Smooth muscle cell (in vitro differentiated cells): ENCODE results near the gene BMPR1A. TPM values are rescaled to one million over a fixed set of nuclear protein-coding genes. Genes with fewer than 3 reads are reported as not detected.

Experiments used
- DNase-seq: peaks from one replicate; lab custom pipeline; 2025; ENCODE audit not compliant: unreplicated experiment; lab: John Stamatoyannopoulos, UW
- H2AFZ ChIP-seq: fragments of 200-600 bp; sonication (generic); 2 replicates; pipeline ENCODE4 v1.6.0; 2016; ENCODE audit warnings: antibody characterized with exemption, low read depth, mild to moderate bottlenecking
- H3F3A ChIP-seq: fragments of 200-600 bp; sonication (generic); 2 replicates; pipeline ENCODE4 v1.6.0; 2017; ENCODE audit warnings: antibody characterized with exemption, low read depth
- H3K27ac ChIP-seq: fragments of 200-600 bp; sonication (generic); 2 replicates; pipeline ENCODE4 v1.5.1; 2016; ENCODE audit warnings: low read depth, mild to moderate bottlenecking
- H3K27me3 ChIP-seq: fragments of 200-600 bp; sonication (generic); 2 replicates; pipeline ENCODE4 v1.6.1; 2016; ENCODE audit warnings: low read depth, mild to moderate bottlenecking
- H3K36me3 ChIP-seq: fragments of 200-600 bp; sonication (generic); 2 replicates; pipeline ENCODE4 v1.5.1; 2016; ENCODE audit warnings: low read depth
- H3K4me1 ChIP-seq: fragments of 200-600 bp; sonication (generic); 2 replicates; pipeline ENCODE4 v1.5.1; 2016; ENCODE audit warnings: low read depth
- H3K4me2 ChIP-seq: fragments of 200-600 bp; sonication (generic); 2 replicates; pipeline ENCODE4 v1.6.0; 2016; ENCODE audit warnings: mild to moderate bottlenecking
- H3K4me3 ChIP-seq: fragments of 200-600 bp; sonication (generic); 2 replicates; pipeline ENCODE4 v1.5.1; 2016; ENCODE audit warnings: mild to moderate bottlenecking
- H3K79me2 ChIP-seq: fragments of 200-600 bp; sonication (generic); 2 replicates; pipeline ENCODE4 v1.6.0; 2016; ENCODE audit warnings: low read depth, mild to moderate bottlenecking
- H3K9ac ChIP-seq: fragments of 200-600 bp; sonication (generic); 2 replicates; pipeline ENCODE4 v1.6.0; 2016; ENCODE audit warnings: low read depth
- H3K9me3 ChIP-seq: fragments of 200-600 bp; sonication (generic); replicated peaks from 2 replicates; pipeline ENCODE4 v1.5.1; 2016; ENCODE audit warnings: low read depth
- H4K20me1 ChIP-seq: fragments of 200-600 bp; sonication (generic); 2 replicates; pipeline ENCODE4 v1.6.0; 2016; ENCODE audit warnings: low read depth
- WGBS: methylation state at CpG from one replicate; pipeline ENCODE4 v1.1.7; 2016; ENCODE audit warnings: low lambda C conversion rate; 5-methylcytosine and 5-hydroxymethylcytosine counted together
- polyA plus RNA-seq: library from polyadenylated mRNA; unstranded; fragments of >200 nt; fragmentation: Nextera tagmentation; extraction: Ambion mirVana; gene quantifications from 2 replicates; pipeline ENCODE4 v1.2.1, GENCODE V29; 2016
- total RNA-seq: library from RNA; depleted of rRNA; stranded (reverse); fragments of >200 nt; gene quantifications from 2 replicates; pipeline ENCODE4 v1.2.3, GENCODE V29; 2014
- TF ChIP-seq, protein P1 (sequence below): fragments of 200-600 bp; sonication (generic); IDR thresholded peaks from 2 replicates; pipeline ENCODE4 v1.5.1; 2017; ENCODE audit warnings: borderline replicate concordance, mild to moderate bottlenecking, antibody characterized with exemption; ENCODE audit not compliant: insufficient read depth, poor library complexity, severe bottlenecking

The BMPR1A gene
- total and polyA plus RNA-seq, 2 experiments from 2014 or later = 15.5 to 80.9 TPM

DNA sequence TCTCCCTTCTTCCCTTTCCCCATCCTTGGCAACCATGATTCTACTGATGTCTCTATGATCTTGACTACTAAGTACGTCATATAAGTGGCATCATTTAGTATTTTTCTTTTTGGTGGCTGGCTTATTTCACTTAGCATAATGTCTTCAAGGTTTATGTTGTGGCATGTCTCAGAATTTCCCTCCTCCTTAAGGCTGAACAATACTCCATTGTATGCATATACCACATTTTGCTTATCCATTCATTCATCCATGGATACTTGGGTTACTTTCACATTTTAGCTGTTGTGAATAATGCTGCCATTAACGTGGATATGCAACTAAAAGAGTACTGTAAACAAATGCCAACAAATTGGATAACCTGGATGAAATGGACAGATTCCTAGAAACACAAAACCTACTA is 60.8 kb downstream of the BMPR1A start:
- H3K79me2 ChIP-seq = peaks cover 99% of the 10 kb centered on the region
- WGBS = 73% methylated on average over 2 of the region's 2 CpGs

DNA sequence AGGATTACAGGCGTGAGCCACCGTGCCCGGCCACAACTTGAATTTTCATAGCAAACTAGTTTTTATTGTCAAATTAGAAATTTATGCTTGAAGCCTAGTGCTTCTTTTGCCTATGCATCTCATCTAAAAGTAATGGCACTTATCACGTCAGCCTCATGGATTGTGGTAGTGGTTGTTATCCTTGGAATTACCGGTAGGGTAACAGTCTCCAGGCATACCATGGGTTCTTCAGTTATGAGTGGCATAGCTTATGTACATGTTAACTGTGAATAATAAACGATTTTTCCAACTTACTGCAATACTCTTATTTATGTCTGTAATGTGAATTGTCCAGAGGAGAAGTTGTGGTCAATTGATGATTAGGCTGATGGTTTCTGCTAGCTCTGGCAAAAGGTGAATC is 63.1 kb downstream of the BMPR1A start:
- WGBS = 76% methylated on average over 6 of the region's 6 CpGs
- H3K27me3 ChIP-seq = no peaks in the 10 kb centered on the region
- no peaks in the 10 kb centered on the region for H3K9me3 ChIP-seq
- no peak overlapping the region for H2AFZ ChIP-seq
- H4K20me1 ChIP-seq = peaks cover 97% of the 10 kb centered on the region
- no peak overlapping the region for H3K4me3 ChIP-seq
- TF ChIP-seq, protein P1, sequence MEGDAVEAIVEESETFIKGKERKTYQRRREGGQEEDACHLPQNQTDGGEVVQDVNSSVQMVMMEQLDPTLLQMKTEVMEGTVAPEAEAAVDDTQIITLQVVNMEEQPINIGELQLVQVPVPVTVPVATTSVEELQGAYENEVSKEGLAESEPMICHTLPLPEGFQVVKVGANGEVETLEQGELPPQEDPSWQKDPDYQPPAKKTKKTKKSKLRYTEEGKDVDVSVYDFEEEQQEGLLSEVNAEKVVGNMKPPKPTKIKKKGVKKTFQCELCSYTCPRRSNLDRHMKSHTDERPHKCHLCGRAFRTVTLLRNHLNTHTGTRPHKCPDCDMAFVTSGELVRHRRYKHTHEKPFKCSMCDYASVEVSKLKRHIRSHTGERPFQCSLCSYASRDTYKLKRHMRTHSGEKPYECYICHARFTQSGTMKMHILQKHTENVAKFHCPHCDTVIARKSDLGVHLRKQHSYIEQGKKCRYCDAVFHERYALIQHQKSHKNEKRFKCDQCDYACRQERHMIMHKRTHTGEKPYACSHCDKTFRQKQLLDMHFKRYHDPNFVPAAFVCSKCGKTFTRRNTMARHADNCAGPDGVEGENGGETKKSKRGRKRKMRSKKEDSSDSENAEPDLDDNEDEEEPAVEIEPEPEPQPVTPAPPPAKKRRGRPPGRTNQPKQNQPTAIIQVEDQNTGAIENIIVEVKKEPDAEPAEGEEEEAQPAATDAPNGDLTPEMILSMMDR = no peak
- no peaks in the 10 kb centered on the region for H3K36me3 ChIP-seq
- no peak overlapping the region for H3K4me2 ChIP-seq
- DNase-seq = no peak
- H3K27ac ChIP-seq = no peak overlapping the region
- H3F3A ChIP-seq = no peaks in the 10 kb centered on the region
- no peaks in the 10 kb centered on the region for H3K4me1 ChIP-seq
- H3K79me2 ChIP-seq = peaks cover 97% of the 10 kb centered on the region
- H3K9ac ChIP-seq = no peak overlapping the region

More for the DNA sequence above, 60.8 kb downstream of the BMPR1A start:
- TF ChIP-seq, protein P1 = no peak
- no peaks in the 10 kb centered on the region for H3K36me3 ChIP-seq
- no peak overlapping the region for H3K9ac ChIP-seq
- no peak overlapping the region for H2AFZ ChIP-seq
- peaks cover 97% of the 10 kb centered on the region for H4K20me1 ChIP-seq
- DNase-seq = no peak
- no peak overlapping the region for H3K4me3 ChIP-seq
- no peaks in the 10 kb centered on the region for H3F3A ChIP-seq
- no peak overlapping the region for H3K4me2 ChIP-seq
- H3K4me1 ChIP-seq = no peaks in the 10 kb centered on the region
- no peaks in the 10 kb centered on the region for H3K27me3 ChIP-seq
- H3K9me3 ChIP-seq = no peaks in the 10 kb centered on the region
- no peak overlapping the region for H3K27ac ChIP-seq

DNA sequence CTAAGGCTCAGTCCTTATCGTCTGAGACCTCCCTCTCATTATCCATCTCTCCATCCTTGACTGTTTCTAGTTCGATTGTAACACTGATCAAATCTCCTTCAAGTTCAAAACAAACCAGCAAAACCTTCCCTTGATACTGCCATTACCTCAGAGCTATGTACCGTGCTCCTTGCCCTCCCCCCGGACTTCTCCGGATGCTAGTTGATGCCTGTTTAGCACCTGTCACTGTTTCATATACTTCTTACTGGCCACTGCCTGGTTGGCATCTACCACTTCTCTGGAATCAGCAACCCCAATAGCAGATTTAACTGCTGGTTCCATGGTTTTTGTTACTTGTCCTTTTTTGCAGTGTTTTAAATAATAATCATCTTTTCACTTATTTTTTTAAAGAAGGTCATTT is 64.1 kb downstream of the BMPR1A start:
- no peak overlapping the region for H3K9ac ChIP-seq
- no peaks in the 10 kb centered on the region for H3K36me3 ChIP-seq
- H3K4me2 ChIP-seq = no peak overlapping the region
- no peak overlapping the region for H2AFZ ChIP-seq
- H3K27me3 ChIP-seq = no peaks in the 10 kb centered on the region
- TF ChIP-seq, protein P1 = no peak
- H3K4me3 ChIP-seq = no peak overlapping the region
- no peaks in the 10 kb centered on the region for H3K9me3 ChIP-seq
- no peaks in the 10 kb centered on the region for H3K4me1 ChIP-seq
- DNase-seq = no peak
- H3K79me2 ChIP-seq = peaks cover 97% of the 10 kb centered on the region
- H3F3A ChIP-seq = no peaks in the 10 kb centered on the region
- H4K20me1 ChIP-seq = peaks cover 97% of the 10 kb centered on the region
- WGBS = 92% methylated on average over 5 of the region's 5 CpGs
- H3K27ac ChIP-seq = no peak overlapping the region

DNA sequence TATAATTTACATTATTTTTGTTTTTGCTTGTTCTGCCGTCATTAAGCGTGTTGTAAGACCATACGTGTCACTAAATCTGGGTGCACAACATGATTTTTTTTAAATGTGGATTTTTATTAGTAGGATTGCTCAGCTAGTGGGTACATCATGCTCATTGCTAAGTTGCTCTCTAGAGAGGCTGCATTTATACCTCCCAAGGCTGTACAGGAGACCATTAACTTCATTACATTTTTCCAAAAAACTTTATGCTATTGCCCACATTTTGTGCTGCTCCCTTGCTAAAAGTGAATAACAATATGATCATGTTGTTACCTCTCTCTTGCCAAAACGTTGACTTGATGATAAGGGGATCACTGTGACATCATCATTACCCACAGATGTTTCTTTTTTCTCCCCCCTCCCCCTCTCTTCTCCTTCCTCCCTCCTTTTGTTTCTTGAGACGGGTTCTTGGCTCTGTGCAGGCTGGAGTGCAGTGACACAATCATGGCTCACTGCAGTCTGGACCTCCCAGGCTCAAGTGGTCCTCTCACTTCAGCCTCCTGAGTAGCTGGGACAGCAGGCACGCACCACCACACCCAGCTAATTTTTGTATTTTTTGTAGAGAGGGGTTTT is 65.1 kb downstream of the BMPR1A start:
- Histone ChIP-seq H3K4me2 (no peak overlapping the region), H3K79me2 (peaks cover 97% of the 10 kb centered on the region), H3K4me1 (no peaks in the 10 kb centered on the region), H3K4me3 (no peak overlapping the region), H3K27ac (no peak overlapping the region), H2AFZ (no peak overlapping the region), H3K36me3 (no peaks in the 10 kb centered on the region), H3K9me3 (no peaks in the 10 kb centered on the region), H3K9ac (no peak overlapping the region), H3F3A (no peaks in the 10 kb centered on the region), H3K27me3 (no peaks in the 10 kb centered on the region), H4K20me1 (peaks cover 98% of the 10 kb centered on the region)
- TF ChIP-seq, protein P1 = no peak
- WGBS = 80% methylated on average over 6 of the region's 6 CpGs
- DNase-seq = no peak
